IMR-90 (cell line): ENCODE results near the gene ALOX12B. TPM values are rescaled to one million over a fixed set of nuclear protein-coding genes. Genes with fewer than 3 reads are reported as not detected.

Experiments
- ATAC-seq: fragments of 200-7000 bp; cut with Tn5 transposase; 2 replicates; pipeline ENCODE4 v1.9.1; 2020; ENCODE audit warnings: low read depth, mild to moderate bottlenecking, moderate library complexity
- BruUV-seq: library from RNA; stranded (reverse); fragments of 400-500 nt; replicated peaks from 2 replicates; lab custom pipeline; 2021; lab: Mats Ljungman, UMichigan
- CTCF ChIA-PET: fragments of 300-600 bp; formaldehyde crosslinking; extraction: SDS; loops from one replicate; lab custom pipeline; 2021; ENCODE audit warnings: antibody characterized with exemption; lab: Yijun Ruan, JAX
- POLR2A ChIA-PET: fragments of 300-600 bp; sonication (Branson Sonifier 250); formaldehyde crosslinking; loops from one replicate; lab custom pipeline; 2022; ENCODE audit warnings: antibody characterized with exemption; ENCODE audit not compliant: unreplicated experiment; lab: Charles Lee
- DNase-seq: peaks from one replicate; pipeline ENCODE4 v3.0.0; 2013
- H2AFZ ChIP-seq: replicated peaks from 2 replicates; pipeline ENCODE3; 2013; ENCODE audit warnings: low read length, mild to moderate bottlenecking; ENCODE audit not compliant: poor library complexity
- H2AK5ac ChIP-seq: 2 replicates; pipeline ENCODE4 v1.6.1; 2013; ENCODE audit warnings: low read depth, low read length, inconsistent platforms
- H2AK9ac ChIP-seq: replicated peaks from 2 replicates; pipeline ENCODE3; 2013; ENCODE audit warnings: mild to moderate bottlenecking, low read depth, low read length, moderate library complexity; ENCODE audit not compliant: poor library complexity
- H2BK120ac ChIP-seq: 2 replicates; pipeline ENCODE4 v1.6.1; 2013; ENCODE audit warnings: low read depth, low read length, inconsistent platforms
- H2BK15ac ChIP-seq: 3 replicates; pipeline ENCODE4 v1.6.1; 2013; ENCODE audit warnings: low read depth, low read length, inconsistent platforms
- H2BK20ac ChIP-seq: 2 replicates; pipeline ENCODE4 v1.6.1; 2013; ENCODE audit warnings: low read depth, mild to moderate bottlenecking, inconsistent platforms, low read length, moderate library complexity
- H2BK5ac ChIP-seq: 2 replicates; pipeline ENCODE4 v1.6.1; 2013; ENCODE audit warnings: mild to moderate bottlenecking, low read depth, low read length, inconsistent platforms; ENCODE audit not compliant: poor library complexity, severe bottlenecking
- H3K14ac ChIP-seq: replicated peaks from 2 replicates; pipeline ENCODE4 v1.6.1; 2013; ENCODE audit warnings: low read depth, low read length, inconsistent platforms
- H3K18ac ChIP-seq: 2 replicates; pipeline ENCODE4 v1.6.1; 2013; ENCODE audit warnings: low read depth, low read length, control low read depth
- H3K23ac ChIP-seq: 2 replicates; pipeline ENCODE4 v1.6.1; 2013; ENCODE audit warnings: low read depth, low read length, inconsistent platforms
- H3K27ac ChIP-seq: 2 replicates; pipeline ENCODE4 v1.5.1; 2013; ENCODE audit warnings: mild to moderate bottlenecking, control low read depth, low read length; ENCODE audit not compliant: insufficient read depth
- H3K27me3 ChIP-seq: 2 replicates; pipeline ENCODE4 v1.6.1; 2013; ENCODE audit warnings: low read length; ENCODE audit not compliant: control insufficient read depth, insufficient read depth
- H3K36me3 ChIP-seq: 2 replicates; pipeline ENCODE4 v1.6.1; 2013; ENCODE audit warnings: low read length, mixed read lengths; ENCODE audit not compliant: control insufficient read depth, insufficient read depth
- H3K4ac ChIP-seq: 2 replicates; pipeline ENCODE4 v1.6.1; 2013; ENCODE audit warnings: low read depth, low read length, inconsistent platforms
- H3K4me1 ChIP-seq: 2 replicates; pipeline ENCODE4 v1.6.1; 2013; ENCODE audit warnings: low read length, mixed read lengths; ENCODE audit not compliant: control insufficient read depth, insufficient read depth
- H3K4me2 ChIP-seq: 2 replicates; pipeline ENCODE4 v1.6.1; 2013; ENCODE audit warnings: low read depth, mild to moderate bottlenecking, control low read depth, low read length, moderate library complexity
- H3K4me3 ChIP-seq: 2 replicates; pipeline ENCODE4 v1.5.1; 2013; ENCODE audit warnings: low read depth, mild to moderate bottlenecking, control low read depth, low read length, moderate library complexity; ENCODE audit not compliant: insufficient read depth
- H3K56ac ChIP-seq: 2 replicates; pipeline ENCODE4 v1.6.1; 2013; ENCODE audit warnings: low read length, inconsistent platforms; ENCODE audit not compliant: insufficient read depth; ENCODE audit errors: extremely low read depth
- H3K79me1 ChIP-seq, 2 experiments: 2 replicates each; pipeline ENCODE4 v1.6.1; 2013; ENCODE audit warnings: low read length in 2 of 2, inconsistent platforms in 1 of 2, low read depth in 1 of 2
- H3K9ac ChIP-seq: 2 replicates; pipeline ENCODE4 v1.6.1; 2013; ENCODE audit warnings: low read depth, low read length, control low read depth
- H3K9me1 ChIP-seq: 2 replicates; pipeline ENCODE4 v1.6.1; 2013; ENCODE audit warnings: low read length, inconsistent platforms; ENCODE audit not compliant: insufficient read depth
- H3K9me3 ChIP-seq: 2 replicates; pipeline ENCODE4 v1.6.1; 2013; ENCODE audit warnings: low read length; ENCODE audit not compliant: control insufficient read depth, insufficient read depth
- H4K20me1 ChIP-seq: 2 replicates; pipeline ENCODE4 v1.6.1; 2013; ENCODE audit warnings: low read length, inconsistent platforms; ENCODE audit not compliant: insufficient read depth
- H4K5ac ChIP-seq: 2 replicates; pipeline ENCODE4 v1.6.1; 2013; ENCODE audit warnings: mild to moderate bottlenecking, low read depth, low read length, control low read depth
- H4K8ac ChIP-seq, 2 experiments: 2 replicates each; pipeline ENCODE4 v1.6.1; 2013; ENCODE audit warnings: low read depth in 2 of 2, low read length in 2 of 2, control low read depth in 1 of 2, inconsistent platforms in 1 of 2
- H4K91ac ChIP-seq: 2 replicates; pipeline ENCODE4 v1.6.1; 2013; ENCODE audit warnings: low read depth, low read length, inconsistent platforms; ENCODE audit not compliant: insufficient read depth
- CEBPB ChIP-seq: IDR thresholded peaks from 2 replicates; pipeline ENCODE4 v1.6.1; 2012; ENCODE audit warnings: low read depth, low read length, improper control_type of control experiment
- CHD1 ChIP-seq: IDR thresholded peaks from 2 replicates; pipeline ENCODE4 v1.6.1; 2012; ENCODE audit warnings: low read depth, low read length, improper control_type of control experiment
- ELK1 ChIP-seq: fragments of 150-350 bp; IDR thresholded peaks from 2 replicates; pipeline ENCODE4 v1.6.1; 2016; ENCODE audit warnings: low read depth, mild to moderate bottlenecking, low read length, moderate library complexity, borderline replicate concordance
- MAFK ChIP-seq: IDR thresholded peaks from 2 replicates; pipeline ENCODE4 v1.6.1; 2012; ENCODE audit warnings: low read depth, low read length, improper control_type of control experiment
- NFE2L2 ChIP-seq: fragments of 150-350 bp; IDR thresholded peaks from 2 replicates; pipeline ENCODE4 v1.6.1; 2016; ENCODE audit warnings: low read depth, mild to moderate bottlenecking, low read length
- RCOR1 ChIP-seq: IDR thresholded peaks from 2 replicates; pipeline ENCODE4 v1.6.1; 2012; ENCODE audit warnings: mild to moderate bottlenecking, low read length, improper control_type of control experiment; ENCODE audit not compliant: insufficient replicate concordance
- WGBS, 2 experiments: methylation state at CpG; one replicate each; pipeline versions ENCODE4 v1.1.5 to v1.1.7; 2013; ENCODE audit warnings: missing lambda C conversion rate in 2 of 2; ENCODE audit not compliant: insufficient read length in 1 of 2; ENCODE audit errors: extremely low coverage in 2 of 2; 5-methylcytosine and 5-hydroxymethylcytosine counted together
- dilution Hi-C: fragments of 300-500 bp; cut with HindIII; formaldehyde crosslinking; loops from one replicate; pipeline ENCODE4 v1.14.3; 2018; ENCODE audit warnings: low sequenced_read_pairs; ENCODE audit not compliant: unreplicated experiment
- in situ Hi-C: fragments of 300-500 bp; cut with MboI; formaldehyde crosslinking; loops from 3 replicates; pipeline ENCODE4 v1.14.3; 2019; ENCODE audit warnings: low sequenced_read_pairs, inconsistent platforms, mixed read lengths
- intact Hi-C: fragments of 100-400 bp; cut with micrococcal nuclease; formaldehyde crosslinking; loops from 2 replicates; pipeline ENCODE4 v1.10.0; 2022
- polyA plus RNA-seq, 3 experiments: library from polyadenylated mRNA; depleted of rRNA; stranded (reverse); fragments of >200 nt; gene quantifications; 2 replicates each; pipeline ENCODE4 v1.2.3, GENCODE V29; 2012; ENCODE audit warnings: low replicate concordance in 1 of 3
- total RNA-seq: library from RNA; depleted of rRNA; stranded (reverse); fragments of >200 nt; gene quantifications from 2 replicates; pipeline ENCODE4 v1.2.3, GENCODE V29; 2012
- TF ChIP-seq, protein P1 (sequence below): fragments of 150-350 bp; IDR thresholded peaks from 2 replicates; pipeline ENCODE4 v1.6.1; 2017; ENCODE audit warnings: mild to moderate bottlenecking, antibody characterized with exemption, low read length, low read depth

ALOX12B gene
- total and polyA plus RNA-seq, 2 of the 4 experiments (the other 2 are of a cell fraction) = not detected

DNA sequence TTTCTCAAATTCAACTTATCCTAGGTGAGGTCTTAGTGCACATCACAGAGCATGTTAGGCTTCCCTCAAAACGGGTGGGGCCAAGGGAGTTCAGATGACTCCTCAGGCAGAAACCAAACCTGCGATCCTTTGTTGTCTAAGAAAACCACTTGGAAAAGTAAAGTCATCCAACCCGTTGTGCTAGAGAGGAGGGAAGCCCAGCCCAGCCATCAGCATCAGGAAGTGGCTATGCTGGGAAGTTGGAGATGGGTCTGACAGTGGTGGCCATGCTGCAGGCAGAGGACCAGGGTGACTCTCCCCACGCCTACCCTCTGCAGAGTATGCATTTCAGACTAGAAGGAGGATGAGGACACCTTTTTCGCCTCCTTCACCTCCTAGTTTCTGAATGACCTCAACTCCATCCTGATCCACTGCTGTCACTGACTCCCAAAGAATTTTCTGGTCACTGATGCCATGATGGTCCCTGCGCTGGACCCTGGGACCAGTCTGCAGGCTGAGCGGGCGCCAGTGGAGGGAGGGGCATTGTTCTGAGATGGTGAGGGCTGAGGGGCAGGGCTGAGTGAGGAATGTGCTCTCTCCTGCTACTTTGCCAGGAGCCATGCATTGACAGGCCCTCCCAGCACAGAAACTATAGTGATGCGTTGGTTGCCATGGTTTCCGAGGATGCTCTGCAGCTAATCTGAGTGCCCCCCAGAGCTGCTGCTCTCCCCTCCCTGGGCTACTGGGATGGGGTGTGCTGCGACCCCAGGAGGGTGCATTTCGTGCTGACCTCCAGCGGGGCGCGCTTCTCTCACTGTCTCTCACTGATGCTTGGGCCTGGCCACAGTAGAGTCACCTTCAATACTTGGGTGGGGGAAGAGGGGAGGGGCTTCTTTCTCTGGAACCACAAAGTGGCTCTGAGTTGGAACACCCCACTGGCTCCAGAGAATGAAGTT lies 20.4 kb downstream of the ALOX12B start:
- no peak overlapping the region for H3K18ac ChIP-seq
- CTCF ChIA-PET = no interaction called here
- no peak overlapping the region for H4K5ac ChIP-seq
- H3K36me3 ChIP-seq = no peaks in the 10 kb centered on the region
- H3K9ac ChIP-seq = no peak overlapping the region
- peak overlapping the region; percentile 33 for H2AK9ac ChIP-seq
- no TSS peak for BruUV-seq
- H2BK5ac ChIP-seq = no peak overlapping the region
- H4K91ac ChIP-seq = no peak overlapping the region
- H3K4me3 ChIP-seq = no peak overlapping the region
- H4K20me1 ChIP-seq = peaks cover 5% of the 10 kb centered on the region; the same call in 1 of the 2 replicates
- dilution Hi-C loops (no loop called here), intact Hi-C loops (loop anchor here (10.0 kb wide), 1 partner anchor 718 kb away; no protein-coding TSS in a partner anchor), in situ Hi-C loops (no loop called here)
- H3K14ac ChIP-seq = no peak overlapping the region
- H3K4me1 ChIP-seq = no peaks in the 10 kb centered on the region
- H3K27ac ChIP-seq = no peak overlapping the region
- TF ChIP-seq ELK1 = no peak
- TF ChIP-seq CEBPB = no peak
- TF ChIP-seq NFE2L2 = no peak
- TF ChIP-seq MAFK = no peak
- TF ChIP-seq CHD1 = no peak
- no peak for TF ChIP-seq RCOR1
- TF ChIP-seq, protein P1, sequence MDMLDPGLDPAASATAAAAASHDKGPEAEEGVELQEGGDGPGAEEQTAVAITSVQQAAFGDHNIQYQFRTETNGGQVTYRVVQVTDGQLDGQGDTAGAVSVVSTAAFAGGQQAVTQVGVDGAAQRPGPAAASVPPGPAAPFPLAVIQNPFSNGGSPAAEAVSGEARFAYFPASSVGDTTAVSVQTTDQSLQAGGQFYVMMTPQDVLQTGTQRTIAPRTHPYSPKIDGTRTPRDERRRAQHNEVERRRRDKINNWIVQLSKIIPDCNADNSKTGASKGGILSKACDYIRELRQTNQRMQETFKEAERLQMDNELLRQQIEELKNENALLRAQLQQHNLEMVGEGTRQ = no peak
- ATAC-seq (no peak), DNase-seq (no peak)
- 51% methylated on average over 4 of the region's 15 CpGs; no CpG with 5 or more reads in 1 of the 2 experiments for WGBS, 2 experiments
- no peak overlapping the region for H3K4ac ChIP-seq
- H2BK20ac ChIP-seq = no peak overlapping the region
- H2AFZ ChIP-seq = no peak overlapping the region
- H3K23ac ChIP-seq = no peak overlapping the region
- no peak overlapping the region for H2BK15ac ChIP-seq
- no peaks in the 10 kb centered on the region for H3K79me1 ChIP-seq
- no peak overlapping the region for H2AK5ac ChIP-seq
- POLR2A ChIA-PET = no interaction called here
- H2BK120ac ChIP-seq = no peak overlapping the region
- no peaks in the 10 kb centered on the region for H3K9me3 ChIP-seq
- peaks cover 78% of the 10 kb centered on the region for H3K27me3 ChIP-seq
- H3K4me2 ChIP-seq = no peak overlapping the region
- no peaks in the 10 kb centered on the region for H3K9me1 ChIP-seq
- H3K56ac ChIP-seq = no peak overlapping the region
- no peak overlapping the region for H4K8ac ChIP-seq
